Activated naive CD8-positive, alpha-beta T cell treated with anti-CD3 and anti-CD28 coated beads, Interleukin-2, amount 50 U/mL, for 24 hours (primary cell): ENCODE measurements around the gene DLX1.
"Not testable (repeated sequence)": the region's sequence is repeated elsewhere in the genome, so short reads cannot be mapped to it uniquely, and the experiment has no call there.

Experiments
- ATAC-seq: fragments of 150-1000 bp; cut with Tn5 transposase; one replicate; pipeline ENCODE4 v1.10.0; 2021
- DNase-seq: peaks from one replicate; pipeline ENCODE4 v3.0.0; 2021
- H3K27ac Mint-ChIP-seq: one replicate; pipeline ENCODE4 v1.8.0; 2021; ENCODE audit warnings: mild to moderate bottlenecking, mixed read lengths
- H3K27me3 Mint-ChIP-seq: one replicate; pipeline ENCODE4 v1.8.0; 2021; ENCODE audit warnings: mixed read lengths
- H3K36me3 Mint-ChIP-seq: one replicate; pipeline ENCODE4 v1.8.0; 2021; ENCODE audit warnings: low read depth, mixed read lengths
- H3K4me1 Mint-ChIP-seq: one replicate; pipeline ENCODE4 v1.8.0; 2021; ENCODE audit warnings: mixed read lengths
- H3K4me3 Mint-ChIP-seq: one replicate; pipeline ENCODE4 v1.8.0; 2021; ENCODE audit warnings: mild to moderate bottlenecking, moderate library complexity, mixed read lengths
- H3K9me3 Mint-ChIP-seq: one replicate; pipeline ENCODE4 v1.8.0; 2021; ENCODE audit warnings: mixed read lengths

DLX1 gene

GRCh38 chr2:172131713-172132555 is 46.6 kb downstream of the DLX1 start:
- no peak overlapping the region for H3K4me3 Mint-ChIP-seq
- no peaks in the 10 kb centered on the region for H3K36me3 Mint-ChIP-seq
- no peak overlapping the region for H3K27ac Mint-ChIP-seq
- peaks cover 4% of the 10 kb centered on the region for H3K9me3 Mint-ChIP-seq
- DNase-seq (no peak), ATAC-seq (no peak)
- H3K27me3 Mint-ChIP-seq: peaks cover 2% of the 10 kb centered on the region
- no peaks in the 10 kb centered on the region for H3K4me1 Mint-ChIP-seq

- ATAC-seq (no peak), DNase-seq (no peak)
- no peak overlapping the region for H3K27ac Mint-ChIP-seq
- H3K36me3 Mint-ChIP-seq: no peaks in the 10 kb centered on the region
- H3K9me3 Mint-ChIP-seq: peaks cover 4% of the 10 kb centered on the region
- peaks cover 2% of the 10 kb centered on the region for H3K27me3 Mint-ChIP-seq
- H3K4me1 Mint-ChIP-seq: no peaks in the 10 kb centered on the region
- no peak overlapping the region for H3K4me3 Mint-ChIP-seq
Measured at GRCh38 chr2:172134270-172134669, 49.0 kb downstream of the DLX1 start.

GRCh38 chr2:172135446-172135845 is 50.1 kb downstream of the DLX1 start:
- no peak overlapping the region for H3K27ac Mint-ChIP-seq
- H3K4me1 Mint-ChIP-seq: no peaks in the 10 kb centered on the region
- no peak for DNase-seq
- H3K27me3 Mint-ChIP-seq: peaks cover 2% of the 10 kb centered on the region
- no peaks in the 10 kb centered on the region for H3K36me3 Mint-ChIP-seq
- no peak overlapping the region for H3K4me3 Mint-ChIP-seq
- no peaks in the 10 kb centered on the region for H3K9me3 Mint-ChIP-seq
- no peak for ATAC-seq

DNA sequence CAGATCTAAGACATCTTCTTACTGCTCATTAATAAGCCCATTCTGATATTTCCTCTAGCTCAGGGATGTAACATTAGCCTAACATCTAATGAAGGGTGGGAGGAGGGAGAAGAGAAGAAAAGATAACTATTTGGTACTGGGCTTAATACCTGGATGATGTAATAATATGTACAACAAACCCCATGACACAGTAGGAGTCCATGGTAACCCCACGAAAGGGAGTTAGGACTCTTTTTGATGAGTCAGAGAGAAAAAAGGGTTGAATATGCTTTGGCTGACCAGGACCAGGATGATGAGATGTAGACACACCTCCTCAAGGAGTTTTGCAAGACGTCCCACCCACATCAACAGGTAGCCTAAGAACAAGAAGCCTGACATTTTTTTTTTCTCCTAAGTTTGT is 51.8 kb downstream of the DLX1 start:
- DNase-seq: no peak

DNA sequence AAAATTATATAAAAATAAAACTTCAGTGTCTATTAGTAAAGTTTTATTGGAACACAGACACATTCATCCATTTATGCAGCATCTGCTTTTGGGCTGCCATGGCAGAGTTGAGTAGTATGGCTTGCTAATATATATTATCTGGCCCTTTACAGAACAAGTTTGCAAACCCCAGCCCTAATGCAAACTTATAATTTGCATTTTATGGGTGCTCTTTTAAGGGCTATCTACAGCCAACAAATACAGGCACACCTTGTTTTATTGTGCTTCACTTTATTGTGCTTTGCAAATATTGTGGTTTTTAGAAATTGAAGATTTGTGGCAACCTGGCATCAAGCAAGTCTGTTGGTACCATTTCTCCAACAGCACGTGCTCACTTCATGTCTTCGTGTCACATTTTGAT is 52.6 kb downstream of the DLX1 start:
- ATAC-seq (no peak), DNase-seq (no peak)
- Mint-ChIP-seq H3K36me3 (no peaks in the 10 kb centered on the region), H3K27ac (no peak overlapping the region), H3K4me3 (no peak overlapping the region), H3K4me1 (no peaks in the 10 kb centered on the region), H3K27me3 (peaks cover 2% of the 10 kb centered on the region), H3K9me3 (no peaks in the 10 kb centered on the region)

More for the DNA sequence above, 51.8 kb downstream of the DLX1 start:
- no peak for ATAC-seq
- H3K4me3 Mint-ChIP-seq: no peak overlapping the region
- no peak overlapping the region for H3K27ac Mint-ChIP-seq
- no peaks in the 10 kb centered on the region for H3K36me3 Mint-ChIP-seq
- H3K4me1 Mint-ChIP-seq: no peaks in the 10 kb centered on the region
- no peaks in the 10 kb centered on the region for H3K9me3 Mint-ChIP-seq
- peaks cover 2% of the 10 kb centered on the region for H3K27me3 Mint-ChIP-seq

DNA sequence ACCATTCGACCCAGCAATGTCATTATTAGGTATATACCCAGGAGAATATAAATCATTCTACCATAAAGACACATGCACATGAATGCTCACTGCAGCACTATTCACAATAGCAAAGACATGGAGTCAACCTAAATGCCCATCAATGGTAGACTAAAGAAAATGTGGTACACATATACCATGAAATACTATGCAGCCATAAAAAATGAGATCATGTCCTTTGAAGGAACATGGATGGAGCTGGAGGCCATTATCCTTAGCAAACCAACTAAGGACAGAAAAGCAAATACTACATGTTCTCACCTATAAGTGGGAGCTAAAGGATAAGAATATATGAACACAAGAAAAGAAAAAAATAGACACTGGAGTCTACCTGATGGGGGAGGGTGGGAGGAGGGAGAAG is 53.4 kb downstream of the DLX1 start:
- not testable (repeated sequence) for ATAC-seq, H3K36me3 Mint-ChIP-seq, H3K9me3 Mint-ChIP-seq, DNase-seq, H3K27me3 Mint-ChIP-seq, H3K4me3 Mint-ChIP-seq, H3K27ac Mint-ChIP-seq, H3K4me1 Mint-ChIP-seq
